ENCODE measurements around the gene SH2D3A. TPM values are rescaled to one million over a fixed set of nuclear protein-coding genes. Genes with fewer than 3 reads are reported as not detected.
A peak's percentile ranks its signal among the peaks of the same experiment; 100 is the strongest.

Gene SH2D3A
- total and polyA plus RNA-seq, 2 experiments from 2014 or later, result 20.7 to 38.4 TPM

DNA sequence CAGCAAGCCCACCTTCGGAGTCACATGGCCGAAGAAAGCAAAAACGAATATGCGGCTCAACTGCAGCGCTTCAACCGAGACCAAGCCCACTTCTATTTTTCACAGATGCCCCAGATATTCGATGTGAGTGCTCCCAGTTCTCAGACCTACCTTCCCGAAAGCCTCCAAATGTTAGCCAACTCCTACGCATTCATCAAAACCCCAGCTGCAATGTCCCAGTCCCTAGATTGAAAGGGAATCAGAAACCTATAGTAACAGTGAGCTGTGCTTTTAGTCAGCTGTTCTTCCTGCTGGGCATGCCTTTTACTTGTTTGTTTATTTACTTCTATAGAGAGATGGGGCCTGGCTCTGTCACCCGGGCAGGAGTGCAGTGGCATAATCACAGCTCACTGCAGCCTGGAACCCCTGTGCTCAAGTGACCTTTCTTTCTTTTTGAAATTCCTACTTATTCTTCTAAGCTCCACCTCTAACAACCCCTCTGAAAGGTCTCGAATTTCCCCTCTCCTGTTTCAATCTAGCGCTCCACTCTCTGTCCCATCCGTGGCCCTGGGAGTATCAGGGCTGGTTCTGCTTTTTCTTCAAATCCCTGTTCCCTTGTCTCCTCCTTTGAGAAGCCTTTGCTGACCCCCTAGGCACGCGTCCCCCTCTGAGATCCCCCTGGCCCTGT, 23.4 kb downstream of the SH2D3A start:
- Mint-ChIP-seq H3K36me3 (ENCODE audit: low read depth) (peaks cover 58% of the 10 kb centered on the region), H3K27ac (peak overlapping the region; percentile 92), H3K4me1 (peaks cover 25% of the 10 kb centered on the region), H3K9me3 (no peaks in the 10 kb centered on the region), H3K4me3 (no peak overlapping the region; the same call in 2 of the 3 replicates), H3K27me3 (ENCODE audit: insufficient read depth, low read depth, poor library complexity) (peaks cover 15% of the 10 kb centered on the region)
- no peaks in the 10 kb centered on the region for H3K9me2 ChIP-seq (ENCODE audit: insufficient read depth)
- H3K4me2 ChIP-seq, result no peak overlapping the region
- no peak overlapping the region for H2AFZ ChIP-seq
- no peak overlapping the region for H3K4me3 ChIP-seq
- H3F3A ChIP-seq (replicated peaks; ENCODE audit: low read depth), result 0 out of 2 replicates have a peak, but pooled peaks cover 4% of the 10 kb centered on the region
- TF ChIP-seq CTCF (conservative IDR thresholded peaks at IDR 0.05; ENCODE audit: low read depth in 2 of 2) (no peak), EZH2 (IDR thresholded peaks at IDR 0.05; ENCODE audit: low read depth, unreplicated experiment) (no peak), STAT1 (IDR thresholded peaks at IDR 0.05; ENCODE audit: unreplicated experiment) (no peak), NANOG (IDR thresholded peaks at IDR 0.05; ENCODE audit: borderline replicate concordance) (no peak)
- no peaks in the 10 kb centered on the region for H3K27me3 ChIP-seq (ENCODE audit: insufficient read depth)
- peaks cover 12% of the 10 kb centered on the region; the same call in 1 of the 2 replicates for H3K4me1 ChIP-seq (ENCODE audit: insufficient read depth)
- peaks cover 40% of the 10 kb centered on the region for H3K36me3 ChIP-seq (ENCODE audit: insufficient read depth)
- peaks cover 24% of the 10 kb centered on the region for H4K20me1 ChIP-seq (replicated peaks; ENCODE audit: insufficient read depth)
- peak overlapping the region; percentile 39; the same call in 1 of the 2 replicates for H3K27ac ChIP-seq (ENCODE audit: low read depth)
- ATAC-seq, result no peak
- H3K79me2 ChIP-seq (replicated peaks; ENCODE audit: insufficient read depth), result peaks cover 22% of the 10 kb centered on the region
- no peak for DNase-seq (ENCODE audit: low spot score)

DNA sequence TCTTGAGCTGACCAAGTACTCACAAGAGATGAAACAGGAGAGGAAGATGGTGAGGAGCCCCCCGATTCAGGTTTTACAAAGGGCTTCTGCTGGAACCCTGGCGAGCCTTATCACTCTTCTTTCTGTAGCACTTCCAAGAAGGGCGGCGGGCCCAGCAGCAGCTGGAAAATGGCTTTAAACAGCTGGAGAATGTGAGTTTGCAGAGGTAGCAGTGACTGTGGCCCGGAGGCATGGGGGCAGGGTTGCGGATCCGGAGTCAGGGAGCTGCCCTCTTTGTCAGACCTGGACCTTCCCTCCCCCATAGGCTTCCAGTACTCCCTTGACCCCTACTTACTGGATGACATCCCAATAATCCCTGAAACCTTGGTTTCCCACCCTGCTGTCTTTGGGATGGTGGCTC, 24.2 kb downstream of the SH2D3A start:
- peaks cover 14% of the 10 kb centered on the region for H3K27me3 Mint-ChIP-seq (ENCODE audit: insufficient read depth, low read depth, poor library complexity)
- peaks cover 40% of the 10 kb centered on the region for H3K36me3 ChIP-seq (ENCODE audit: insufficient read depth)
- H3K4me1 Mint-ChIP-seq, result peaks cover 33% of the 10 kb centered on the region
- H3K4me3 Mint-ChIP-seq, result peak overlapping the region; percentile 43; the same call in 1 of the 3 replicates
- no peaks in the 10 kb centered on the region for H3K9me3 Mint-ChIP-seq
- ATAC-seq, result no peak
- no peak overlapping the region for H3K4me3 ChIP-seq
- H3K27me3 ChIP-seq (ENCODE audit: insufficient read depth), result no peaks in the 10 kb centered on the region
- 0 out of 2 replicates have a peak, but pooled peaks cover 4% of the 10 kb centered on the region for H3F3A ChIP-seq (replicated peaks; ENCODE audit: low read depth)
- DNase-seq (ENCODE audit: low spot score), result no peak
- H2AFZ ChIP-seq, result no peak overlapping the region
- H4K20me1 ChIP-seq (replicated peaks; ENCODE audit: insufficient read depth), result peaks cover 20% of the 10 kb centered on the region
- H3K4me1 ChIP-seq (ENCODE audit: insufficient read depth), result peaks cover 19% of the 10 kb centered on the region
- H3K4me2 ChIP-seq, result no peak overlapping the region
- peak overlapping the region; percentile 81 for H3K27ac Mint-ChIP-seq
- peaks cover 50% of the 10 kb centered on the region for H3K36me3 Mint-ChIP-seq (ENCODE audit: low read depth)
- no peaks in the 10 kb centered on the region for H3K9me2 ChIP-seq (ENCODE audit: insufficient read depth)
- H3K79me2 ChIP-seq (replicated peaks; ENCODE audit: insufficient read depth), result peaks cover 22% of the 10 kb centered on the region
- no peak overlapping the region; the same call in 1 of the 2 replicates for H3K27ac ChIP-seq (ENCODE audit: low read depth)
- TF ChIP-seq POLR2AphosphoS5 (IDR thresholded peaks at IDR 0.05; ENCODE audit: low read depth), result no peak
- TF ChIP-seq ZNF114 (CRISPR knock-in tag; IDR thresholded peaks at IDR 0.05), result no peak
- no peak for TF ChIP-seq REST (IDR thresholded peaks at IDR 0.05; ENCODE audit: unreplicated experiment)
- no peak for TF ChIP-seq EZH2phosphoT487 (IDR thresholded peaks at IDR 0.05; ENCODE audit: unreplicated experiment)
- no peak for TF ChIP-seq ZNF462 (CRISPR knock-in tag; IDR thresholded peaks at IDR 0.05)
- no peak for TF ChIP-seq CREB1 (CRISPR knock-in tag; IDR thresholded peaks at IDR 0.05; ENCODE audit: low read depth)

All from GM23338 (cell line).